HEK293 (cell line): ENCODE results near the gene MYO5B.

Experiments used
- CTCF ChIA-PET: fragments of 350-600 bp; formaldehyde crosslinking; extraction: SDS; loops from one replicate; lab custom pipeline; 2021; ENCODE audit warnings: antibody characterized with exemption; lab: Yijun Ruan, JAX
- POLR2A ChIA-PET: fragments of 300-600 bp; formaldehyde crosslinking; extraction: SDS; loops from one replicate; lab custom pipeline; 2020; ENCODE audit warnings: antibody characterized with exemption, inconsistent platforms; lab: Yijun Ruan, JAX
- H3K27ac ChIP-seq: fragments of 200-500 bp; sonication (Bioruptor generic); 2 replicates; pipeline ENCODE4 v1.5.1; 2014; ENCODE audit warnings: low read depth, low read length, control low read depth, inconsistent platforms; ENCODE audit errors: extremely low read depth
- H3K36me3 ChIP-seq, 2 experiments: fragments of 200-500 bp in 1 of 2; sonication (Bioruptor generic) in 1 of 2; 1 replicate in 1 of 2; 2 replicates in 1 of 2; pipeline ENCODE4 v1.5.1; 2014 to 2017; ENCODE audit warnings: inconsistent platforms in 2 of 2, low read length in 2 of 2; ENCODE audit not compliant: control insufficient read depth in 2 of 2, insufficient read depth in 1 of 2
- H3K4me1 ChIP-seq: fragments of 200-500 bp; sonication (Bioruptor generic); 2 replicates; pipeline ENCODE4 v1.5.1; 2014; ENCODE audit warnings: mild to moderate bottlenecking, low read length, inconsistent platforms; ENCODE audit not compliant: control insufficient read depth, insufficient read depth
- H3K4me3 ChIP-seq: 2 replicates; pipeline ENCODE4 v1.5.1; 2011; ENCODE audit warnings: low read depth, mild to moderate bottlenecking, control low read depth, low read length, moderate library complexity
- H3K9me3 ChIP-seq: fragments of 200-500 bp; sonication (Bioruptor generic); 2 replicates; pipeline ENCODE4 v1.5.1; 2014; ENCODE audit warnings: low read depth, low read length, inconsistent platforms; ENCODE audit not compliant: control insufficient read depth, insufficient read depth
- CTCF ChIP-seq: fragments of 450-650 bp; formaldehyde crosslinking; IDR thresholded peaks from 2 replicates; pipeline ENCODE4 v1.5.1; 2016; ENCODE audit warnings: missing biosample characterization, missing genetic modification characterization
- FEZF1 ChIP-seq: fragments of 450-650 bp; formaldehyde crosslinking; IDR thresholded peaks from 2 replicates; pipeline ENCODE4 v1.5.1; 2016; ENCODE audit warnings: missing biosample characterization, missing genetic modification characterization
- GFI1B ChIP-seq: fragments of 450-650 bp; formaldehyde crosslinking; IDR thresholded peaks from 2 replicates; pipeline ENCODE4 v1.5.1; 2016; ENCODE audit warnings: missing biosample characterization, missing genetic modification characterization
- GLIS1 ChIP-seq: fragments of 450-650 bp; formaldehyde crosslinking; IDR thresholded peaks from 2 replicates; pipeline ENCODE4 v1.5.1; 2016; ENCODE audit warnings: missing biosample characterization, missing genetic modification characterization
- OSR2 ChIP-seq: fragments of 450-650 bp; formaldehyde crosslinking; IDR thresholded peaks from 2 replicates; pipeline ENCODE4 v1.5.1; 2016; ENCODE audit warnings: missing biosample characterization, missing genetic modification characterization
- PRDM1 ChIP-seq: fragments of 450-650 bp; formaldehyde crosslinking; IDR thresholded peaks from 2 replicates; pipeline ENCODE4; 2016; ENCODE audit warnings: missing biosample characterization, missing genetic modification characterization
- PRDM6 ChIP-seq: fragments of 450-650 bp; formaldehyde crosslinking; IDR thresholded peaks from 2 replicates; pipeline ENCODE4 v1.5.1; 2017; ENCODE audit warnings: missing biosample characterization, missing genetic modification characterization
- SP7 ChIP-seq: fragments of 450-650 bp; formaldehyde crosslinking; IDR thresholded peaks from 2 replicates; pipeline ENCODE4 v1.5.1; 2016; ENCODE audit warnings: missing biosample characterization, missing genetic modification characterization
- TCF7L2 ChIP-seq: IDR thresholded peaks from 2 replicates; pipeline ENCODE4 v1.6.1; 2011; ENCODE audit warnings: low read depth, mild to moderate bottlenecking, inconsistent platforms, low read length, moderate library complexity, borderline replicate concordance
- WT1 ChIP-seq: fragments of 450-650 bp; formaldehyde crosslinking; IDR thresholded peaks from 2 replicates; pipeline ENCODE4 v1.5.1; 2016; ENCODE audit warnings: missing biosample characterization, missing genetic modification characterization
- ZBTB11 ChIP-seq: fragments of 450-650 bp; formaldehyde crosslinking; conservative IDR thresholded peaks from 2 replicates; pipeline ENCODE4 v1.5.1; 2016; ENCODE audit warnings: low read depth, missing biosample characterization, missing genetic modification characterization
- ZBTB17 ChIP-seq: fragments of 450-650 bp; formaldehyde crosslinking; IDR thresholded peaks from 2 replicates; pipeline ENCODE4 v1.5.1; 2016; ENCODE audit warnings: missing biosample characterization, missing genetic modification characterization
- ZBTB44 ChIP-seq: fragments of 450-650 bp; IDR thresholded peaks from 2 replicates; pipeline ENCODE4 v1.5.1; 2018; ENCODE audit warnings: missing biosample characterization, mild to moderate bottlenecking, missing genetic modification characterization
- ZBTB8A ChIP-seq: fragments of 450-650 bp; formaldehyde crosslinking; IDR thresholded peaks from 2 replicates; pipeline ENCODE4 v1.5.1; 2016; ENCODE audit warnings: missing biosample characterization, missing genetic modification characterization
- ZEB2 ChIP-seq: fragments of 450-650 bp; formaldehyde crosslinking; IDR thresholded peaks from 2 replicates; pipeline ENCODE4 v1.5.1; 2016; ENCODE audit warnings: missing biosample characterization, missing genetic modification characterization
- ZFHX2 ChIP-seq: fragments of 450-650 bp; formaldehyde crosslinking; conservative IDR thresholded peaks from 2 replicates; pipeline ENCODE4 v1.5.1; 2016; ENCODE audit warnings: missing biosample characterization, missing genetic modification characterization
- ZIC2 ChIP-seq: fragments of 450-650 bp; formaldehyde crosslinking; IDR thresholded peaks from 2 replicates; pipeline ENCODE4 v1.5.1; 2016; ENCODE audit warnings: missing biosample characterization, missing genetic modification characterization
- ZNF114 ChIP-seq: fragments of 450-650 bp; formaldehyde crosslinking; IDR thresholded peaks from 2 replicates; pipeline ENCODE4 v1.5.0; 2017; ENCODE audit warnings: missing biosample characterization, missing genetic modification characterization
- ZNF121 ChIP-seq: fragments of 450-650 bp; formaldehyde crosslinking; IDR thresholded peaks from 2 replicates; pipeline ENCODE4 v1.5.1; 2016; ENCODE audit warnings: missing biosample characterization, missing genetic modification characterization
- ZNF214 ChIP-seq: fragments of 450-650 bp; formaldehyde crosslinking; IDR thresholded peaks from 2 replicates; pipeline ENCODE4 v1.5.1; 2017; ENCODE audit warnings: missing biosample characterization, mild to moderate bottlenecking, missing genetic modification characterization, borderline replicate concordance
- ZNF473 ChIP-seq: fragments of 450-650 bp; formaldehyde crosslinking; IDR thresholded peaks from 2 replicates; pipeline ENCODE4 v1.5.1; 2017; ENCODE audit warnings: missing biosample characterization, missing genetic modification characterization
- ZNF529 ChIP-seq: fragments of 450-650 bp; formaldehyde crosslinking; IDR thresholded peaks from 2 replicates; pipeline ENCODE4 v1.5.1; 2017; ENCODE audit warnings: missing genetic modification characterization, missing biosample characterization; ENCODE audit not compliant: insufficient replicate concordance
- ZNF596 ChIP-seq: fragments of 450-650 bp; IDR thresholded peaks from 2 replicates; pipeline ENCODE4 v1.5.0; 2018; ENCODE audit warnings: missing biosample characterization, mild to moderate bottlenecking, missing genetic modification characterization, moderate library complexity
- ZNF600 ChIP-seq: fragments of 450-650 bp; formaldehyde crosslinking; IDR thresholded peaks from 2 replicates; pipeline ENCODE4 v1.5.1; 2016; ENCODE audit warnings: missing biosample characterization, missing genetic modification characterization
- ZNF629 ChIP-seq: fragments of 450-650 bp; formaldehyde crosslinking; IDR thresholded peaks from 2 replicates; pipeline ENCODE4 v1.5.1; 2017; ENCODE audit warnings: missing biosample characterization, missing genetic modification characterization
- ZNF785 ChIP-seq: fragments of 450-650 bp; formaldehyde crosslinking; IDR thresholded peaks from 2 replicates; pipeline ENCODE4 v1.5.1; 2016; ENCODE audit warnings: missing biosample characterization, missing genetic modification characterization
- ZNF830 ChIP-seq: fragments of 450-650 bp; IDR thresholded peaks from 2 replicates; pipeline ENCODE4 v1.5.0; 2018; ENCODE audit warnings: missing biosample characterization, missing genetic modification characterization, low read depth, mild to moderate bottlenecking, moderate library complexity
- ZNF843 ChIP-seq: fragments of 450-650 bp; formaldehyde crosslinking; IDR thresholded peaks from 2 replicates; pipeline ENCODE4 v1.5.1; 2016; ENCODE audit warnings: missing biosample characterization, missing genetic modification characterization
- ZSCAN16 ChIP-seq: fragments of 450-650 bp; formaldehyde crosslinking; IDR thresholded peaks from 2 replicates; pipeline ENCODE4 v1.5.1; 2016; ENCODE audit warnings: missing biosample characterization, missing genetic modification characterization
- ZSCAN30 ChIP-seq: fragments of 450-650 bp; IDR thresholded peaks from 2 replicates; pipeline ENCODE4 v1.5.1; 2018; ENCODE audit warnings: missing biosample characterization, mild to moderate bottlenecking, missing genetic modification characterization, moderate library complexity

Gene MYO5B

GRCh38 chr18:49913221-49913620 lies 281.7 kb downstream of the MYO5B start:
- no peaks in the 10 kb centered on the region for H3K9me3 ChIP-seq
- H3K4me3 ChIP-seq: no peak overlapping the region
- H3K4me1 ChIP-seq: peaks cover 18% of the 10 kb centered on the region
- ChIA-PET POLR2A (no interaction called here), CTCF (interaction anchor here (0.6 kb wide), 1 partner anchor 26 kb away, joined by 5 read pairs; no protein-coding TSS in a partner anchor)
- no peak overlapping the region for H3K27ac ChIP-seq
- TF ChIP-seq ZNF114 (tag by site-specific recombination) (no peak), ZBTB17 (tag by site-specific recombination) (no peak), WT1 (tag by site-specific recombination) (no peak), ZBTB11 (tag by site-specific recombination) (no peak), ZNF785 (tag by site-specific recombination) (no peak), GFI1B (tag by site-specific recombination) (no peak), ZNF529 (no peak), ZNF473 (tag by site-specific recombination) (no peak), ZBTB8A (no peak), ZNF600 (no peak), ZEB2 (tag by site-specific recombination) (no peak), ZSCAN16 (tag by site-specific recombination) (no peak), CTCF (tag by site-specific recombination) (no peak), ZNF830 (tag by site-specific recombination) (no peak), GLIS1 (tag by site-specific recombination) (no peak)
- no peaks in the 10 kb centered on the region for H3K36me3 ChIP-seq

- Histone ChIP-seq H3K4me1 (peaks cover 18% of the 10 kb centered on the region), H3K36me3 (no peaks in the 10 kb centered on the region), H3K9me3 (no peaks in the 10 kb centered on the region), H3K4me3 (no peak overlapping the region), H3K27ac (0 out of 2 replicates have a peak overlapping the region, but pooled peaks have one; percentile 49)
- ChIA-PET CTCF (interaction anchor here (0.6 to 1.5 kb wide), 4 partner anchors 8 to 445 kb away, joined by 3 to 4 read pairs (median 4); no protein-coding TSS in a partner anchor), POLR2A (no interaction called here)
- TF ChIP-seq ZNF629 (tag by site-specific recombination): no peak
- no peak for TF ChIP-seq ZFHX2 (tag by site-specific recombination)
- TF ChIP-seq TCF7L2: peak; percentile 83; the same call in 1 of the 2 replicates
- peak; percentile 73 for TF ChIP-seq OSR2
- peak; percentile 60 for TF ChIP-seq SP7
- 0 out of 2 replicates have a peak, but pooled peaks have one; percentile 60 for TF ChIP-seq ZBTB44 (tag by site-specific recombination)
- no peak for TF ChIP-seq ZNF214 (tag by site-specific recombination)
- peak; percentile 54; the same call in 1 of the 2 replicates for TF ChIP-seq PRDM6 (tag by site-specific recombination)
- TF ChIP-seq ZIC2 (tag by site-specific recombination): peak; percentile 89
- TF ChIP-seq ZNF121: no peak
- TF ChIP-seq PRDM1: peak; percentile 47
- TF ChIP-seq FEZF1 (tag by site-specific recombination): peak; percentile 85
- TF ChIP-seq ZNF843 (tag by site-specific recombination): 0 out of 2 replicates have a peak, but pooled peaks have one; percentile 40
- TF ChIP-seq ZSCAN30 (tag by site-specific recombination): peak; percentile 74
- TF ChIP-seq ZNF596 (tag by site-specific recombination): peak; percentile 19; the same call in 1 of the 2 replicates
These were observed 283.5 kb downstream of the MYO5B start for GRCh38 chr18:49911427-49911826.
